DND-41 (cell line): ENCODE measurements around the gene HS3ST5.

ENCODE experiments used
- EZH2 ChIP-seq: IDR thresholded peaks from 3 replicates; pipeline ENCODE4 v1.6.1; 2012; ENCODE audit warnings: borderline replicate concordance, low read depth, mild to moderate bottlenecking, moderate library complexity, low read length, inconsistent platforms; ENCODE audit not compliant: severe bottlenecking
- TF ChIP-seq, protein P1 (sequence below): IDR thresholded peaks from 2 replicates; pipeline ENCODE4 v1.5.1; 2012; ENCODE audit warnings: borderline replicate concordance, low read length, moderate library complexity, mild to moderate bottlenecking; ENCODE audit not compliant: poor library complexity, severe bottlenecking; ENCODE audit errors: extremely low read depth

DNA sequence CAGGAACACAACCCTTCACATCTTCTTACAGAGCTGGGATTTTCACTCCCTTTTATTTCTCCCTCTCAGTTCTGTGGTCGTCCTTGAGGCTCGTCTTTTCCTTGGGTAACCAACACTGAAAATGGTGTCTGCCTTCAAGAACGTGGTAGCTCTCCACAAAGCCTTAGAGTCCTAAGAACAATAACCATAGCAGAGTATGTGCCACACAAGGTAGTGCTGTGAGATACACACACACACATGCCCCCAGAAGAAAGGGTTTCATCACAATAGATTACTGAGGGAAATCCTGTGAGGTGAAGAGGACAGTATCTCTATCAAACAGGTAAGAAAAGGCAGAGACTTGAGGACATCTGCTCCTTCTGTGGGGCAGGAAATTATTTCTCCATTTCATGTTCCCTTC lies 267.0 kb downstream of the HS3ST5 start:
- TF ChIP-seq, protein P1, sequence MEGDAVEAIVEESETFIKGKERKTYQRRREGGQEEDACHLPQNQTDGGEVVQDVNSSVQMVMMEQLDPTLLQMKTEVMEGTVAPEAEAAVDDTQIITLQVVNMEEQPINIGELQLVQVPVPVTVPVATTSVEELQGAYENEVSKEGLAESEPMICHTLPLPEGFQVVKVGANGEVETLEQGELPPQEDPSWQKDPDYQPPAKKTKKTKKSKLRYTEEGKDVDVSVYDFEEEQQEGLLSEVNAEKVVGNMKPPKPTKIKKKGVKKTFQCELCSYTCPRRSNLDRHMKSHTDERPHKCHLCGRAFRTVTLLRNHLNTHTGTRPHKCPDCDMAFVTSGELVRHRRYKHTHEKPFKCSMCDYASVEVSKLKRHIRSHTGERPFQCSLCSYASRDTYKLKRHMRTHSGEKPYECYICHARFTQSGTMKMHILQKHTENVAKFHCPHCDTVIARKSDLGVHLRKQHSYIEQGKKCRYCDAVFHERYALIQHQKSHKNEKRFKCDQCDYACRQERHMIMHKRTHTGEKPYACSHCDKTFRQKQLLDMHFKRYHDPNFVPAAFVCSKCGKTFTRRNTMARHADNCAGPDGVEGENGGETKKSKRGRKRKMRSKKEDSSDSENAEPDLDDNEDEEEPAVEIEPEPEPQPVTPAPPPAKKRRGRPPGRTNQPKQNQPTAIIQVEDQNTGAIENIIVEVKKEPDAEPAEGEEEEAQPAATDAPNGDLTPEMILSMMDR, result no peak
- TF ChIP-seq EZH2, result no peak
